Brain microvascular endothelial cell (primary cell): ENCODE data around the gene MAFG.

ENCODE experiments used
- DNase-seq: peaks from one replicate; pipeline ENCODE4 v3.0.0-alpha.2; 2020
- H3K27ac ChIP-seq: fragments of 250-450 bp; sonication (Bioruptor Pico); 2 replicates; pipeline ENCODE4 v1.5.1; 2020; ENCODE audit warnings: mild to moderate bottlenecking, moderate library complexity
- H3K27me3 ChIP-seq: fragments of 250-450 bp; sonication (Bioruptor Pico); replicated peaks from 2 replicates; pipeline ENCODE4 v1.5.1; 2020; ENCODE audit warnings: mild to moderate bottlenecking
- H3K36me3 ChIP-seq: fragments of 250-450 bp; sonication (Bioruptor Pico); replicated peaks from 2 replicates; pipeline ENCODE4 v1.5.1; 2020; ENCODE audit warnings: mild to moderate bottlenecking
- H3K4me3 ChIP-seq: 2 replicates; pipeline ENCODE4 v1.5.1; 2011; ENCODE audit warnings: low read depth, mild to moderate bottlenecking, control low read depth, low read length, moderate library complexity
- CTCF ChIP-seq: IDR thresholded peaks from 2 replicates; pipeline ENCODE4 v1.5.1; 2011; ENCODE audit warnings: low read depth, mild to moderate bottlenecking, moderate library complexity, low read length, control low read depth, inconsistent platforms; ENCODE audit errors: missing control alignments
- in situ Hi-C: cut with HindIII; loops from 2 replicates; pipeline ENCODE4 v1.10.0; 2017; ENCODE audit warnings: low sequenced_read_pairs, low pct_ligation_motif_present

Gene MAFG

GRCh38 chr17:81948635-81949378, 21.3 kb upstream of the MAFG start:
- TF ChIP-seq CTCF, result no peak
- no peak for DNase-seq
- Histone ChIP-seq H3K4me3 (no peak overlapping the region), H3K27ac (no peak overlapping the region), H3K36me3 (no peaks in the 10 kb centered on the region), H3K27me3 (peaks cover 2% of the 10 kb centered on the region)
- in situ Hi-C loops, result no loop called here

- Histone ChIP-seq H3K36me3 (no peaks in the 10 kb centered on the region), H3K27ac (no peak within 1 kb of the TSS), H3K4me3 (no peak within 1 kb of the TSS), H3K27me3 (no peaks in the 10 kb centered on the region)
- no peak for DNase-seq
- in situ Hi-C loops, result no loop called here
- no peak for TF ChIP-seq CTCF
These were observed 19.7 kb upstream of the MAFG start, which contains the start of gene MYADML2 for GRCh38 chr17:81947189-81947588. TSS of gene MYADML2 (minus strand) at chr17:81947233. CDS start at chr17:81941741, 5,492 bp downstream.

- in situ Hi-C loops, result no loop called here
- Histone ChIP-seq H3K27ac (no peak overlapping the region), H3K27me3 (peaks cover 6% of the 10 kb centered on the region), H3K4me3 (no peak overlapping the region), H3K36me3 (no peaks in the 10 kb centered on the region)
- no peak for DNase-seq
- no peak for TF ChIP-seq CTCF
These were observed 17.3 kb upstream of the MAFG start for GRCh38 chr17:81944858-81945257.

GRCh38 chr17:81942167-81942553, 14.6 kb upstream of the MAFG start:
- H3K36me3 ChIP-seq, result no peaks in the 10 kb centered on the region
- DNase-seq, result no peak
- in situ Hi-C loops, result no loop called here
- H3K27me3 ChIP-seq, result peaks cover 6% of the 10 kb centered on the region
- H3K4me3 ChIP-seq, result no peak overlapping the region
- no peak overlapping the region for H3K27ac ChIP-seq
- no peak for TF ChIP-seq CTCF

GRCh38 chr17:81941484-81942166, 14.1 kb upstream of the MAFG start:
- in situ Hi-C loops, result no loop called here
- Histone ChIP-seq H3K4me3 (no peak overlapping the region), H3K27ac (no peak overlapping the region), H3K36me3 (no peaks in the 10 kb centered on the region), H3K27me3 (peaks cover 6% of the 10 kb centered on the region)
- DNase-seq, result no peak
- no peak for TF ChIP-seq CTCF
